ENCODE measurements around the gene TAF8.

Gene TAF8

GRCh38 chr6:42124223-42124836 is 74.0 kb downstream of the TAF8 start:
- no peak for DNase-seq (ENCODE audit: low spot score)

DNA sequence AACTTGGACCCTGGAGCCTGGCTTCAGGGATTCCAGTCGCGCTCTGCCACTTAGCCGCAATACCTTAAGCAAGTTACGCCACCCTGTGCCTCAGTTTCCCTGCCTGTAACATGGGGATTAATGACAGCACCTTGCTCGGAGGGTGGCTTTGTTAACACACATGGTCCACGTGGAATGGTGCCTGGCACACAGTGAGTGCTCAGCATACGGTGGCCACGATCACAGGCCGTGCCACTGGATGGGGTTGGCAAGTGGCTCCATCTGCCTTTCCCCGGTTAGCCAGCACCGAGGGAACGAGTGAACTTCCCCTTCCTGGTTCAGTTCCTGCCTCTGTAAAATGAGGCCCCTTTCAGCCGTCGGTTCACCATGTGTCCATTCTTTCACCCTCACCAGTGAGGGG is 74.9 kb downstream of the TAF8 start:
- DNase-seq (ENCODE audit: low spot score) = no peak

GRCh38 chr6:42125663-42126062 is 75.3 kb downstream of the TAF8 start:
- DNase-seq (ENCODE audit: low spot score) = no peak

GRCh38 chr6:42128460-42129359 is 78.4 kb downstream of the TAF8 start:
- no peak for DNase-seq (ENCODE audit: low spot score)

DNA sequence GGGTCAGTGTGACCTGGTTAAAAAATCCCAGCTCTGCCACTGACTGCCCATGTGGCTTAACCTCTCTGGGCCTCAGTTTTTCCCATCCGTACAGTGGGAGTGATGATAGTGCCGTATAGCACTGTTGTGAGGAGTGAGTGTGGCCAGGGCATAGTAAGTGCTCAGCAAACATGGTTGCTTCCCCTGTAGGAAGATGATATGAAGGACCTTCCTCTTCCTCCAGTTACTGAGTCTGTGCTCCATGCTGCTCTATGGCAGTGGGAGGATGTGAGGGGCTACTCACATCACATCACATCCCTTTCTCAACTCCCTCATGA is 79.0 kb downstream of the TAF8 start:
- DNase-seq (ENCODE audit: low spot score) = no peak

DNA sequence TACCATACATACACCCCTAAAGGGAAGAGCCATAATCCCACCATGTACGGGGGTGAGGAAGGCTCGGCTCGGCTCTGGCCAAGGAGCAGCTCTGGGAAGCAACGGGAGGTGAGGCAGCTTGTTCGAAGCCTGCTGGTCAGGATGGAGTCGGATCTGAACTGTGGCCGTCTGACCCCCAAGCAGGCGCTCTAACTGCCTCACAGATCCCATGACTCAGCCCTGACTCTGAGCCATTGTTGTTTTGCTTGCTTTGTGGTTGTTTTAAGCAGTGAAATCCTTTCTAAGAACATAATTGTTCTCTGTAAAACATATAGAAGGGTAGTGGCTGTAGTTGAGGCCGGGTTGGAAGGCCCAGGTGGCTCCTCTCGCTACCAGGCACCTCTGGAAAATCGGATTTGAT is 81.2 kb downstream of the TAF8 start:
- no peak for DNase-seq (ENCODE audit: low spot score)

DNA sequence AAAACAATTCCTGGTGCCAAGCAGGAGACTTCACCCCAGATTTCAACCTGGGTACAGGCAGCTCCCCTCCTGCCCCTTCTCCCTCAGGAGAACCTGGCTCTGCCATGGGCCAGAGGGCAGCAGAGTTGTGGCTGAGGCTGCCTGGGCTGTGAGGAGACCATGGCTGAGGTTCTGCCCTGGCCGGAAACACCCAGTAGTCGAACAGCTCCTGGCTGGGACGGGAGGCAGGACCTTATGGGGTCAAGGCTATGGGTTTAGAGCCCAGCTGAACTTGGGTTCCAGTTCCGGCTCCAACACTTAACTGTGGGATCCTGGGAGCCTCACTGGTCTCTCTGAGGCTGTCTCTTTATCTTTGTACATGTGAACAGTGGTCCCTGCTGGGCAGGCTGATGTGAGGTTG is 83.6 kb downstream of the TAF8 start:
- no peak for DNase-seq (ENCODE audit: low spot score)

DNA sequence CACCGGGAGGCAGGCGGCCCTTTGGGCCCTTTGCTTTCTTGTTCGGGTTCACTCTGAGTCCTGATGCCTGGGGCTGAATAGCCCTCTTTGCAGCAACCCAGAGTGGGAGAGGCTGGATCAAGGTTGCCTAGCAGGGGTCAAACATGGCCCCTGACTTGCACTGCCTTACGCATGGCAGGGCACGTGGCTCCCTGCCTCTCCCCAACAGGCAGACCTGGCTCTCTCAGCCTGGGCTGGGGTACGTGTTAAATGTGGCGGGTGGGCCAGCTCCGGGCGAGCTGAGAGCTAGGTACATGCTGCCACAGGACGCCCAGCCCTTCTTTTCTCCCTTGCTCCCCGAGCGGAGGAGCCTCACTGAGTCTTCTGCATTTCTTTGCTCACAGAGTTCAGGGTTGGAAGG is 84.8 kb downstream of the TAF8 start:
- DNase-seq (ENCODE audit: low spot score) = no peak

- DNase-seq (ENCODE audit: low spot score) = no peak
Observed at GRCh38 chr6:42135722-42136121, 85.4 kb downstream of the TAF8 start.

- DNase-seq (ENCODE audit: low spot score) = peak; percentile 62
Observed at GRCh38 chr6:42136508-42137193, 86.3 kb downstream of the TAF8 start.
